PFSK-1 (cell line): ENCODE measurements around the gene IL25.

Experiments used
- FOXP2 ChIP-seq: optimal IDR thresholded peaks from 2 replicates; pipeline ENCODE3; 2011; ENCODE audit warnings: borderline replicate concordance, control low read depth, inconsistent platforms; ENCODE audit not compliant: insufficient read depth; ENCODE audit errors: extremely low read length, extremely low read depth
- POLR2AphosphoS5 ChIP-seq: IDR thresholded peaks from 2 replicates; pipeline ENCODE4 v1.6.1; 2012; ENCODE audit warnings: low read depth, mild to moderate bottlenecking, control low read depth, low read length, moderate library complexity
- REST ChIP-seq, 2 experiments: IDR thresholded peaks; 2 replicates each; pipeline versions ENCODE4 v1.6.1 to v1.8.0; 2011 to 2012; ENCODE audit warnings: low read depth in 2 of 2, low read length in 2 of 2, control low read depth in 1 of 2, inconsistent platforms in 1 of 2, mild to moderate bottlenecking in 1 of 2, moderate library complexity in 1 of 2; ENCODE audit not compliant: insufficient read depth in 1 of 2
- SIN3A ChIP-seq: IDR thresholded peaks from 2 replicates; pipeline ENCODE4 v1.6.1; 2012; ENCODE audit warnings: mild to moderate bottlenecking, low read length, moderate library complexity, borderline replicate concordance; ENCODE audit not compliant: insufficient read depth
- TAF1 ChIP-seq: IDR thresholded peaks from 2 replicates; pipeline ENCODE4 v1.6.1; 2012; ENCODE audit warnings: low read length, control low read depth, borderline replicate concordance; ENCODE audit not compliant: insufficient read depth

IL25 gene

GRCh38 chr14:23379366-23380196, 7.0 kb downstream of the IL25 start:
- TF ChIP-seq FOXP2: no peak
- TF ChIP-seq REST (IDR thresholded peaks at IDR 0.05; ENCODE audit: insufficient read depth in 1 of 2, low read depth in 2 of 2, low read length in 2 of 2): no peak
- no peak for TF ChIP-seq POLR2AphosphoS5
- TF ChIP-seq SIN3A: no peak
- no peak for TF ChIP-seq TAF1

GRCh38 chr14:23380197-23380914, 7.7 kb downstream of the IL25 start:
- no peak for TF ChIP-seq REST (IDR thresholded peaks at IDR 0.05; ENCODE audit: insufficient read depth in 1 of 2, low read depth in 2 of 2, low read length in 2 of 2)
- no peak for TF ChIP-seq SIN3A

- TF ChIP-seq POLR2AphosphoS5: no peak
- no peak for TF ChIP-seq SIN3A
- no peak for TF ChIP-seq REST (IDR thresholded peaks at IDR 0.05; ENCODE audit: insufficient read depth in 1 of 2, low read depth in 2 of 2, low read length in 2 of 2)
- no peak for TF ChIP-seq FOXP2
- TF ChIP-seq TAF1: no peak
These were observed 8.4 kb downstream of the IL25 start for GRCh38 chr14:23380976-23381375.

GRCh38 chr14:23381871-23382270, 9.3 kb downstream of the IL25 start:
- TF ChIP-seq REST (IDR thresholded peaks at IDR 0.05; ENCODE audit: insufficient read depth in 1 of 2, low read depth in 2 of 2, low read length in 2 of 2): no peak
- no peak for TF ChIP-seq POLR2AphosphoS5
- TF ChIP-seq FOXP2: no peak
- TF ChIP-seq SIN3A: no peak
- TF ChIP-seq TAF1: no peak
